SK-N-SH (cell line): Measurements from ENCODE around the gene CA9. TPM values are rescaled to one million over a fixed set of nuclear protein-coding genes. Genes with fewer than 3 reads are reported as not detected.
A peak's percentile ranks its signal among the peaks of the same experiment; 100 is the strongest.

Source experiments
- CTCF ChIA-PET: fragments of 300-600, 350-600 bp; formaldehyde crosslinking; extraction: SDS; loops from one replicate; lab custom pipeline; 2021; lab: Yijun Ruan, JAX
- POLR2A ChIA-PET: fragments of 350-600 bp; sonication (Branson Sonifier 250); formaldehyde crosslinking; extraction: SDS; loops from one replicate; lab custom pipeline; 2020; ENCODE audit warnings: antibody characterized with exemption, inconsistent platforms; lab: Yijun Ruan, JAX
- DNase-seq: peaks from one replicate; pipeline ENCODE4 v3.0.0; 2012
- H2AFZ ChIP-seq: fragments of 200-600 bp; sonication (generic); 2 replicates; pipeline ENCODE4 v1.8.1; 2016; ENCODE audit warnings: antibody characterized with exemption, mild to moderate bottlenecking, low read depth
- H3F3A ChIP-seq: fragments of 200-600 bp; sonication (generic); replicated peaks from 2 replicates; pipeline ENCODE3; 2016; ENCODE audit warnings: antibody characterized with exemption, mild to moderate bottlenecking; ENCODE audit not compliant: insufficient read depth
- H3K27ac ChIP-seq, 2 experiments: fragments of 200-500 bp in 1 of 2; fragments of 200-600 bp in 1 of 2; sonication (Bioruptor generic) in 1 of 2; sonication (generic), shearing (Covaris generic) in 1 of 2; 2 replicates each; pipeline versions ENCODE4 v1.5.1 to v1.6.1; 2014 to 2016; ENCODE audit warnings: low read depth in 2 of 2, inconsistent platforms in 1 of 2, low read length in 1 of 2, mild to moderate bottlenecking in 1 of 2, mixed read lengths in 1 of 2
- H3K27me3 ChIP-seq: fragments of 200-600 bp; sonication (generic), shearing (Covaris generic); 2 replicates; pipeline ENCODE4 v1.6.1; 2016; ENCODE audit warnings: mixed run types; ENCODE audit not compliant: insufficient read depth
- H3K36me3 ChIP-seq, 2 experiments: fragments of 200-500 bp in 1 of 2; fragments of 200-600 bp in 1 of 2; sonication (Bioruptor generic) in 1 of 2; sonication (generic) in 1 of 2; replicated peaks in 1 of 2; 2 replicates each; pipeline versions ENCODE3 to v1.5.1; 2014 to 2016; ENCODE audit warnings: low read length in 1 of 2, mild to moderate bottlenecking in 1 of 2; ENCODE audit not compliant: insufficient read depth in 2 of 2, control insufficient read depth in 1 of 2
- H3K4me1 ChIP-seq, 2 experiments: fragments of 200-500 bp in 1 of 2; fragments of 200-600 bp in 1 of 2; sonication (Bioruptor generic) in 1 of 2; sonication (generic), shearing (Covaris generic) in 1 of 2; 2 replicates each; pipeline versions ENCODE4 v1.5.1 to v1.6.1; 2014 to 2016; ENCODE audit warnings: low read depth in 1 of 2, low read length in 1 of 2, mixed run types in 1 of 2; ENCODE audit not compliant: insufficient read depth in 2 of 2, control insufficient read depth in 1 of 2
- H3K4me2 ChIP-seq: fragments of 200-600 bp; sonication (generic), shearing (Covaris generic); 2 replicates; pipeline ENCODE4 v1.6.1; 2017; ENCODE audit warnings: mixed run types
- H3K4me3 ChIP-seq, 2 experiments: fragments of 200-500 bp in 1 of 2; fragments of 200-600 bp in 1 of 2; sonication (Bioruptor generic) in 1 of 2; sonication (generic), shearing (Covaris generic) in 1 of 2; 2 replicates each; pipeline versions ENCODE4 v1.5.1 to v1.8.1; 2014 to 2016; ENCODE audit warnings: low read depth in 2 of 2, inconsistent platforms in 1 of 2, low read length in 1 of 2, mild to moderate bottlenecking in 1 of 2, mixed read lengths in 1 of 2, moderate library complexity in 1 of 2
- H3K79me2 ChIP-seq: fragments of 200-600 bp; sonication (generic); 2 replicates; pipeline ENCODE4 v1.8.1; 2017; ENCODE audit warnings: mild to moderate bottlenecking; ENCODE audit not compliant: insufficient read depth
- H3K9ac ChIP-seq: fragments of 200-600 bp; sonication (generic); 2 replicates; pipeline ENCODE4 v1.6.1; 2017; ENCODE audit warnings: mixed run types
- H3K9me2 ChIP-seq: fragments of 200-600 bp; sonication (generic); 2 replicates; pipeline ENCODE4 v1.6.1; 2017; ENCODE audit warnings: mixed run types
- H3K9me3 ChIP-seq: fragments of 200-600 bp; sonication (generic); 2 replicates; pipeline ENCODE4 v1.6.1; 2017; ENCODE audit warnings: mixed run types, mild to moderate bottlenecking, moderate library complexity
- H4K20me1 ChIP-seq: fragments of 200-600 bp; sonication (generic); 2 replicates; pipeline ENCODE4 v1.6.1; 2017; ENCODE audit warnings: mild to moderate bottlenecking, mixed run types; ENCODE audit not compliant: insufficient read depth
- CTCF ChIP-seq: fragments of 200-600 bp; sonication (generic); IDR thresholded peaks from 2 replicates; pipeline ENCODE4 v1.6.1; 2017; ENCODE audit warnings: antibody characterized with exemption, mild to moderate bottlenecking, moderate library complexity
- FOSL2 ChIP-seq: IDR thresholded peaks from 2 replicates; pipeline ENCODE4 v1.4.0; 2012; ENCODE audit warnings: low read depth, mild to moderate bottlenecking, moderate library complexity, borderline replicate concordance
- FOXM1 ChIP-seq: IDR thresholded peaks from 2 replicates; pipeline ENCODE4 v1.4.0; 2012; ENCODE audit warnings: low read depth, mild to moderate bottlenecking
- MEF2A ChIP-seq: IDR thresholded peaks from 2 replicates; pipeline ENCODE4 v1.4.0; 2012; ENCODE audit warnings: low read depth, borderline replicate concordance
- MXI1 ChIP-seq: IDR thresholded peaks from 2 replicates; pipeline ENCODE4 v1.6.1; 2012; ENCODE audit warnings: mild to moderate bottlenecking, low read depth, low read length, improper control_type of control experiment
- POLR2AphosphoS5 ChIP-seq: IDR thresholded peaks from 2 replicates; pipeline ENCODE4 v1.6.1; 2012; ENCODE audit warnings: low read depth, low read length
- RAD21 ChIP-seq: IDR thresholded peaks from 2 replicates; pipeline ENCODE4 v1.6.1; 2012; ENCODE audit warnings: mild to moderate bottlenecking, low read length
- REST ChIP-seq: IDR thresholded peaks from 2 replicates; pipeline ENCODE4 v1.6.1; 2012; ENCODE audit warnings: mild to moderate bottlenecking, low read depth, low read length, moderate library complexity
- TAF1 ChIP-seq: IDR thresholded peaks from 2 replicates; pipeline ENCODE4 v1.6.1; 2012; ENCODE audit warnings: low read depth, mild to moderate bottlenecking, low read length, moderate library complexity, borderline replicate concordance
- TCF12 ChIP-seq: IDR thresholded peaks from 2 replicates; pipeline ENCODE4 v1.4.0; 2012
- USF1 ChIP-seq: IDR thresholded peaks from 2 replicates; pipeline ENCODE4 v1.4.0; 2012; ENCODE audit warnings: low read depth, borderline replicate concordance
- YY1 ChIP-seq: IDR thresholded peaks from 2 replicates; pipeline ENCODE4 v1.4.0; 2012; ENCODE audit warnings: low read depth, mild to moderate bottlenecking
- whole genome bisulfite sequencing: methylation state at CpG from one replicate; pipeline ENCODE4 v1.1.6; 2017; ENCODE audit warnings: low lambda C conversion rate; 5-methylcytosine and 5-hydroxymethylcytosine counted together
- polyA plus RNA-seq, 3 experiments: library from polyadenylated mRNA; depleted of rRNA; stranded (reverse); fragments of >200 nt; gene quantifications; 2 replicates each; pipeline ENCODE4 v1.2.3, GENCODE V29; 2012

CA9 gene
- polyA plus RNA-seq, 1 of the 3 experiments (the other 2 are of a cell fraction): 1.4 TPM

GRCh38 chr9:35660966-35661415, 12.7 kb upstream of the CA9 start (continued):
- TF ChIP-seq TAF1: no peak
- TF ChIP-seq, all 33 proteins: peak for 3

- Histone ChIP-seq H3K9me3 (no peaks in the 10 kb centered on the region), H3K9ac (no peak overlapping the region), H3K36me3 (peaks cover 0 to 11% of the 10 kb centered on the region in 2 experiments), H3K27ac (peak overlapping the region in 1 of 2 experiments; percentile 22; a peak in 1 of 4 replicates), H3F3A (peaks cover 36% of the 10 kb centered on the region), H3K4me3 (no peak overlapping the region), H4K20me1 (no peaks in the 10 kb centered on the region), H2AFZ (no peak overlapping the region), H3K9me2 (no peaks in the 10 kb centered on the region), H3K4me1 (peaks cover 0 to 23% of the 10 kb centered on the region in 2 experiments; a peak in 1 of 4 replicates), H3K79me2 (peaks cover 36% of the 10 kb centered on the region), H3K4me2 (no peak overlapping the region), H3K27me3 (no peaks in the 10 kb centered on the region)
- no peak for DNase-seq
- CTCF ChIA-PET: interaction anchor here (0.7 to 4.2 kb wide), 7 partner anchors 11 to 360 kb away, joined by 3 to 19 read pairs (median 4); partner anchors contain the start of genes CA9, CREB3 and TLN1
- TF ChIP-seq FOSL2 (no peak), RAD21 (no peak), USF1 (no peak), CTCF (no peak), FOXM1 (no peak), POLR2AphosphoS5 (no peak), TCF12 (no peak), MXI1 (no peak), YY1 (no peak)
- 74% methylated on average over 3 of the region's 3 CpGs for WGBS
- POLR2A ChIA-PET: interaction anchor here (1.1 kb wide), 1 partner anchor 70 kb away, joined by 3 read pairs; the partner anchor contains the start of genes CREB3 and TLN1
These were observed 11.9 kb upstream of the CA9 start for GRCh38 chr9:35661756-35662350.

GRCh38 chr9:35662437-35662836, 11.3 kb upstream of the CA9 start:
- Histone ChIP-seq H3K27me3 (no peaks in the 10 kb centered on the region), H3K4me3 (no peak overlapping the region), H3K9me2 (no peaks in the 10 kb centered on the region), H2AFZ (no peak overlapping the region), H3K36me3 (peaks cover 0 to 11% of the 10 kb centered on the region in 2 experiments), H3K4me1 (peaks cover 0 to 19% of the 10 kb centered on the region in 2 experiments; a peak in 1 of 4 replicates), H3K79me2 (peaks cover 36% of the 10 kb centered on the region), H3K9ac (no peak overlapping the region), H3K27ac (no peak overlapping the region; a peak in 1 of 4 replicates), H3F3A (peaks cover 31% of the 10 kb centered on the region), H4K20me1 (no peaks in the 10 kb centered on the region), H3K4me2 (no peak overlapping the region), H3K9me3 (no peaks in the 10 kb centered on the region)
- CTCF ChIA-PET: interaction anchor here (2.4 kb wide), 1 partner anchor 34 kb away, joined by 11 read pairs; no protein-coding TSS in a partner anchor
- WGBS: 99% methylated on average over 5 of the region's 7 CpGs
- no peak for TF ChIP-seq REST
- no peak for TF ChIP-seq MEF2A
- TF ChIP-seq TAF1: no peak
- POLR2A ChIA-PET: interaction anchor here (0.7 kb wide), 1 partner anchor 42 kb away, joined by 3 read pairs; no protein-coding TSS in a partner anchor
- no peak for DNase-seq
